Smooth muscle cell (in vitro differentiated cells): Measurements from ENCODE around the gene AUNIP. TPM values are rescaled to one million over a fixed set of nuclear protein-coding genes. Genes with fewer than 3 reads are reported as not detected.
A peak's percentile ranks its signal among the peaks of the same experiment; 100 is the strongest.

Experiments used
- DNase-seq: peaks from one replicate; lab custom pipeline; 2025; ENCODE audit not compliant: unreplicated experiment; lab: John Stamatoyannopoulos, UW
- H2AFZ ChIP-seq: fragments of 200-600 bp; sonication (generic); 2 replicates; pipeline ENCODE4 v1.6.0; 2016; ENCODE audit warnings: antibody characterized with exemption, low read depth, mild to moderate bottlenecking
- H3F3A ChIP-seq: fragments of 200-600 bp; sonication (generic); 2 replicates; pipeline ENCODE4 v1.6.0; 2017; ENCODE audit warnings: antibody characterized with exemption, low read depth
- H3K27ac ChIP-seq: fragments of 200-600 bp; sonication (generic); 2 replicates; pipeline ENCODE4 v1.5.1; 2016; ENCODE audit warnings: low read depth, mild to moderate bottlenecking
- H3K27me3 ChIP-seq: fragments of 200-600 bp; sonication (generic); 2 replicates; pipeline ENCODE4 v1.6.1; 2016; ENCODE audit warnings: low read depth, mild to moderate bottlenecking
- H3K36me3 ChIP-seq: fragments of 200-600 bp; sonication (generic); 2 replicates; pipeline ENCODE4 v1.5.1; 2016; ENCODE audit warnings: low read depth
- H3K4me1 ChIP-seq: fragments of 200-600 bp; sonication (generic); 2 replicates; pipeline ENCODE4 v1.5.1; 2016; ENCODE audit warnings: low read depth
- H3K4me2 ChIP-seq: fragments of 200-600 bp; sonication (generic); 2 replicates; pipeline ENCODE4 v1.6.0; 2016; ENCODE audit warnings: mild to moderate bottlenecking
- H3K4me3 ChIP-seq: fragments of 200-600 bp; sonication (generic); 2 replicates; pipeline ENCODE4 v1.5.1; 2016; ENCODE audit warnings: mild to moderate bottlenecking
- H3K79me2 ChIP-seq: fragments of 200-600 bp; sonication (generic); 2 replicates; pipeline ENCODE4 v1.6.0; 2016; ENCODE audit warnings: low read depth, mild to moderate bottlenecking
- H3K9ac ChIP-seq: fragments of 200-600 bp; sonication (generic); 2 replicates; pipeline ENCODE4 v1.6.0; 2016; ENCODE audit warnings: low read depth
- H3K9me3 ChIP-seq: fragments of 200-600 bp; sonication (generic); replicated peaks from 2 replicates; pipeline ENCODE4 v1.5.1; 2016; ENCODE audit warnings: low read depth
- H4K20me1 ChIP-seq: fragments of 200-600 bp; sonication (generic); 2 replicates; pipeline ENCODE4 v1.6.0; 2016; ENCODE audit warnings: low read depth
- WGBS: methylation state at CpG from one replicate; pipeline ENCODE4 v1.1.7; 2016; ENCODE audit warnings: low lambda C conversion rate; 5-methylcytosine and 5-hydroxymethylcytosine counted together
- polyA plus RNA-seq: library from polyadenylated mRNA; unstranded; fragments of >200 nt; fragmentation: Nextera tagmentation; extraction: Ambion mirVana; gene quantifications from 2 replicates; pipeline ENCODE4 v1.2.1, GENCODE V29; 2016
- total RNA-seq: library from RNA; depleted of rRNA; stranded (reverse); fragments of >200 nt; gene quantifications from 2 replicates; pipeline ENCODE4 v1.2.3, GENCODE V29; 2014
- TF ChIP-seq, protein P1 (sequence below): fragments of 200-600 bp; sonication (generic); IDR thresholded peaks from 2 replicates; pipeline ENCODE4 v1.5.1; 2017; ENCODE audit warnings: borderline replicate concordance, mild to moderate bottlenecking, antibody characterized with exemption; ENCODE audit not compliant: insufficient read depth, poor library complexity, severe bottlenecking

AUNIP gene
- total and polyA plus RNA-seq, 2 experiments from 2014 or later, result 0.18 to 1.3 TPM

DNA sequence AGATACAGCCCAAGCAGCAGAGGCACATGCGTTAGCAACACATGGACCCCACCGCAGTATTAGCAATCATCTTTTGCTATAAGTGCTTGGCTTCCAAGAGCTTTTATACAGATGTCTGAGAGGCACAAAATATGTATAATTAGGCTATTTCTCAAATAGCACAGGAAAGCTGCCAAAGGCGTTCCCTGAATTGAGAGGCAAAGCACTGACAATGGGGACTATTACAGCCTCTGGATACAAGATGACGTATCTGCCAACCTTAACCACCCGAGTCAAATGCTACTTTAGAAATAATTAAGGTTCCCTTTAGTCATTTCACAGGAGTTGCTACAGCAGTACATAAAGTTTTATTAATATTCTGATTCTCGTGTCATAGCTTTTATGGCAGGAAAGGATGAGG lies 40.5 kb upstream of the AUNIP start:
- Histone ChIP-seq H3K4me1 (peaks cover 20% of the 10 kb centered on the region), H3F3A (peaks cover 10% of the 10 kb centered on the region)
- 97% methylated on average over 6 of the region's 6 CpGs for WGBS

DNA sequence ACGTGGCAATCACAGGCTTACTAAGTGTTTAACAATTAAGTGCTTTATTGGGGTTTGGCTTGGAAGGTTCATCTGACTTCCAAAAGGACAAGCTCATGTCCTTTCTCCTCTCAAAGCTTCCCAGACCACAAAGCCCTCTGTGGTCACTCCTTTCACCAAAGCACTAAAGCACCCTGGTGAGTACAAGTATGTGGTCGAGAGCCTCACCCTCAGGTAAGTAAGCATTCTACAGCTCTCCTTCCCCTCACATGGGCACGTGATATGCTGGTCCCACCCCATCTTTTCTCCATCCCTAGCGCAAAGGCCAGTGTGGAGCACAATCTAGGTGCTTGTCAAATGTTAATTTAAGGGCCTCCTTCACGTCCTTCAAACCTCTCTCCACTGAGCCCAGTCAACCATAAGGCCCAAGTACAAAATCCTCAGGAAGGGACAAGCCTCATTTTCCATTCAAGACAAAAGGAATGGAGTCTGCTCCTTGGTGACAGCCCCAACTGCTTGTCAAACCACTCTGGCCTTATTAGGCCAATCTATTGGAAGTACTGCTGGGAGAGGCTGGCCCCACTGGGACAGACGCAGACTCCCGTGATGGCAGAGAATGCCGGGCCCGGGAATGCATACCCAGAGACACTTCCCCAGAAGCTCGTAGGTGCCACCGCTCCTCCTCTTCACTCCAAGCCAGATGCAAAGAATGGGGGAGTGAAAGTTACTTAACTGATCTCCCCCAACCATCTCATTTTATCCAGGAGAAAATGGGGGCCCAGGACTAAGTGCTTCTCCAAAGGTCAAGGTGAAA lies 39.2 kb upstream of the AUNIP start:
- Histone ChIP-seq H2AFZ (no peak overlapping the region), H3K27ac (no peak overlapping the region), H3K4me2 (no peak overlapping the region), H3K9me3 (no peaks in the 10 kb centered on the region), H3K79me2 (peaks cover 13% of the 10 kb centered on the region), H4K20me1 (peaks cover 9% of the 10 kb centered on the region), H3F3A (peaks cover 15% of the 10 kb centered on the region), H3K27me3 (no peaks in the 10 kb centered on the region), H3K9ac (no peak overlapping the region), H3K4me3 (no peak overlapping the region), H3K36me3 (no peaks in the 10 kb centered on the region), H3K4me1 (peaks cover 6% of the 10 kb centered on the region)
- DNase-seq, result no peak
- WGBS, result 92% methylated on average over 11 of the region's 11 CpGs
- TF ChIP-seq, protein P1, sequence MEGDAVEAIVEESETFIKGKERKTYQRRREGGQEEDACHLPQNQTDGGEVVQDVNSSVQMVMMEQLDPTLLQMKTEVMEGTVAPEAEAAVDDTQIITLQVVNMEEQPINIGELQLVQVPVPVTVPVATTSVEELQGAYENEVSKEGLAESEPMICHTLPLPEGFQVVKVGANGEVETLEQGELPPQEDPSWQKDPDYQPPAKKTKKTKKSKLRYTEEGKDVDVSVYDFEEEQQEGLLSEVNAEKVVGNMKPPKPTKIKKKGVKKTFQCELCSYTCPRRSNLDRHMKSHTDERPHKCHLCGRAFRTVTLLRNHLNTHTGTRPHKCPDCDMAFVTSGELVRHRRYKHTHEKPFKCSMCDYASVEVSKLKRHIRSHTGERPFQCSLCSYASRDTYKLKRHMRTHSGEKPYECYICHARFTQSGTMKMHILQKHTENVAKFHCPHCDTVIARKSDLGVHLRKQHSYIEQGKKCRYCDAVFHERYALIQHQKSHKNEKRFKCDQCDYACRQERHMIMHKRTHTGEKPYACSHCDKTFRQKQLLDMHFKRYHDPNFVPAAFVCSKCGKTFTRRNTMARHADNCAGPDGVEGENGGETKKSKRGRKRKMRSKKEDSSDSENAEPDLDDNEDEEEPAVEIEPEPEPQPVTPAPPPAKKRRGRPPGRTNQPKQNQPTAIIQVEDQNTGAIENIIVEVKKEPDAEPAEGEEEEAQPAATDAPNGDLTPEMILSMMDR, result no peak

More for the DNA sequence above, 40.5 kb upstream of the AUNIP start:
- Histone ChIP-seq H3K27me3 (no peaks in the 10 kb centered on the region), H3K27ac (no peak overlapping the region), H3K79me2 (peaks cover 27% of the 10 kb centered on the region), H4K20me1 (peaks cover 21% of the 10 kb centered on the region), H2AFZ (no peak overlapping the region), H3K36me3 (no peaks in the 10 kb centered on the region), H3K9me3 (no peaks in the 10 kb centered on the region), H3K9ac (no peak overlapping the region), H3K4me3 (no peak overlapping the region), H3K4me2 (no peak overlapping the region)
- no peak for DNase-seq
- TF ChIP-seq, protein P1, result no peak

DNA sequence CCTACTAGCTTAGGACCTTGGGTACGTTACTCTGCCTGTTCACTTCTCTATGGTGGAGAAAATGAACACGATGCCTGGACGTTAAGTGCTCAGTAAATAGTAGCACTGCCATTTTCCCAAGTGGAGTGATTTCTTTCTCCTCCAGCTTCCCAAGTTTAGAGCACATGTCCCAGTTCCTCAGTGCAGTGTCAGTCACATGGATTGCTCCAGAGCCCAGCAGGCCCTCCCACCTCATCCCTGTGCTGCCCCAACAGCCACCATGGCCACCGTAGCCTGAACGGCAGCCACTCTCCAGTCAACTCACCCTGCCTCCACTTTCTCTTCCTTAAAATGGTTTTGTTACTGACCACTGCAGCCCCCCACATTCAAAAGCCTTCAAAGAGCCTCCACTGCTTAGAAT lies 38.5 kb upstream of the AUNIP start:
- WGBS, result 93% methylated on average over 5 of the region's 5 CpGs
- Histone ChIP-seq H3K4me3 (no peak overlapping the region), H3K27ac (no peak overlapping the region), H3K4me1 (peaks cover 12% of the 10 kb centered on the region), H3K27me3 (no peaks in the 10 kb centered on the region), H3K36me3 (no peaks in the 10 kb centered on the region), H3K79me2 (peaks cover 7% of the 10 kb centered on the region), H3F3A (peaks cover 15% of the 10 kb centered on the region), H3K9ac (no peak overlapping the region), H2AFZ (no peak overlapping the region), H3K4me2 (no peak overlapping the region), H4K20me1 (peaks cover 4% of the 10 kb centered on the region), H3K9me3 (no peaks in the 10 kb centered on the region)
- DNase-seq, result no peak
- TF ChIP-seq, protein P1, result no peak

DNA sequence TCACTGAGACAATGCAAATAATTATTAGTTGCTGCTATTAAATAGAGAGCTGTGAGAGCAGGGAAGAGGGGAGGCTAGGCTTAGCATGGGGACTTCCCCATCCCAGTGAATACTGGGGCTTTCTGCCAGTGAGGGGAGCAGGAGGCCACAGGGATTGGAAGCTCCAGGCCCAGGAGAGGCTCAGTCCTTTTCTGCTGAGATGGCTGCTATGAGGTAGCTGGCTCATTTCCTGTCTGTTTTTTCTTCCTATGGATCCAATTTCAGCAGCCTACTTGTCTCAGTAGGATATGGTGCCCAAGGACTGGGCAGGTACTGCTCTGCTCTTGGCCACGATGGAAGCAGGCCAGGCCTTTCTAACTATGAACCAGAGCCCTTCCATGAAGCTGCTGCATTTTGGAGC lies 37.0 kb upstream of the AUNIP start:
- Histone ChIP-seq H3K4me2 (peak overlapping the region; percentile 24), H3K4me3 (no peak overlapping the region), H3K79me2 (peaks cover 5% of the 10 kb centered on the region), H3K36me3 (no peaks in the 10 kb centered on the region), H2AFZ (peak overlapping the region; percentile 20), H3K9me3 (no peaks in the 10 kb centered on the region), H3K4me1 (peaks cover 22% of the 10 kb centered on the region), H3K27ac (no peak overlapping the region), H3K9ac (no peak overlapping the region), H4K20me1 (no peaks in the 10 kb centered on the region), H3F3A (peaks cover 20% of the 10 kb centered on the region), H3K27me3 (no peaks in the 10 kb centered on the region)
- DNase-seq, result no peak
- WGBS, result 95% methylated on average over 1 of the region's 1 CpG
- TF ChIP-seq, protein P1, result no peak
